Esophagus squamous epithelium (tissue), 4 donors: ENCODE measurements around the gene TMEM234.

Experiments used
- CTCF ChIP-seq, 6 experiments: fragments of 450-650 bp in 4 of 6; fragments of 200-600 bp in 2 of 6; sonication (generic) in 2 of 6; IDR thresholded peaks; one replicate each; pipeline ENCODE4 v1.5.1; 2016 to 2019; ENCODE audit warnings: antibody characterized with exemption in 6 of 6, mild to moderate bottlenecking in 4 of 6, moderate library complexity in 4 of 6
- POLR2A ChIP-seq, 4 donors: fragments of 450-650 bp; IDR thresholded peaks; one replicate each; pipeline ENCODE4 v1.6.1; 2017; ENCODE audit warnings: antibody characterized with exemption in 4 of 4, mild to moderate bottlenecking in 4 of 4, moderate library complexity in 3 of 4

GRCh38 chr1:32263744-32264143 lies 41.6 kb upstream of the TMEM234 start:
- no peak for TF ChIP-seq POLR2A (IDR thresholded peaks at IDR 0.05)
- no peak for TF ChIP-seq CTCF (IDR thresholded peaks at IDR 0.05)
